Activated T-helper 1 cell treated with anti-CD3 and anti-CD28 coated beads, Interleukin-12 subunit alpha, Interleukin-12 subunit beta, Interleukin-2, Interleukin-4 antibody, amounts not matched to agents 30 ng/mL and 10 ng/mL and 1 ng/mL, durations not matched to agents 14 hours and 24 hours and 36 hours (primary cell): ENCODE data around the gene GPR152. TPM values are rescaled to one million over a fixed set of nuclear protein-coding genes. Genes with fewer than 3 reads are reported as not detected.
"Not testable (repeated sequence)": the region's sequence is repeated elsewhere in the genome, so short reads cannot be mapped to it uniquely, and the experiment has no call there.

Experiments used
- DNase-seq: peaks from one replicate; pipeline ENCODE4 v3.0.0; 2021; ENCODE audit warnings: low spot score
- H3K27ac Mint-ChIP-seq: one replicate; pipeline ENCODE4 v1.8.0; 2021; ENCODE audit warnings: mild to moderate bottlenecking, mixed read lengths
- H3K27me3 Mint-ChIP-seq: one replicate; pipeline ENCODE4 v1.8.0; 2022; ENCODE audit warnings: mild to moderate bottlenecking, moderate library complexity, mixed read lengths; ENCODE audit not compliant: insufficient read depth
- H3K36me3 Mint-ChIP-seq: one replicate; pipeline ENCODE4 v1.8.0; 2021; ENCODE audit warnings: low read depth, mixed read lengths
- H3K4me1 Mint-ChIP-seq: one replicate; pipeline ENCODE4 v1.8.0; 2021; ENCODE audit warnings: low read depth, mixed read lengths
- H3K4me3 Mint-ChIP-seq: one replicate; pipeline ENCODE4 v1.8.0; 2021; ENCODE audit warnings: mild to moderate bottlenecking, moderate library complexity, mixed read lengths
- H3K9me3 Mint-ChIP-seq: one replicate; pipeline ENCODE4 v1.8.0; 2021; ENCODE audit warnings: mixed read lengths
- intact Hi-C: fragments of 100-400 bp; cut with micrococcal nuclease; formaldehyde crosslinking; loops from one replicate; pipeline ENCODE4 v1.15.1; 2024
- total RNA-seq: library from RNA; stranded (reverse); gene quantifications from 2 replicates; pipeline ENCODE4 v1.2.3, GENCODE V29; 2022

Gene GPR152
- total RNA-seq, 1 donor from 2014 or later: not detected

DNA sequence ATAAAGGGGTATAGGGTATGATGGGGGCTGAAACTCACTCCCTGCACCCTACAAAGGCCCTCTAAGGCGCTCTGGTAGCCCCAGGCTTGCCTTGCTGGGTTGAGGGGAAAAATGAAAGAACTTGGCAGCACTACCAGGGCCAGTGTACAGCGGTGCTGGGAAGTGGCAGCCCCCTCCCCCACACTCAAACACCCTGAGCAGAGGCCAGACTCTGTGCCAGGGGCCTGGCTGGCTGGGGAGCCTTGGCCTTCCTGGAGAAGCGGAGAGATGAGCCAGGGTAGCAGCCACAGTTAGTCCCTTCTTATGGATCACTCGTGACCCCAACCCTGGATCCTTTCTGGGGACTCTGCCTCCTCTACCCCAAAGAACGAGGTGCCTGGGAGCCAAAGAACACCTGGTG lies 13.8 kb upstream of the GPR152 start:
- intact Hi-C loops: loop anchor here (5.0 kb wide), 1 partner anchor 114 kb away; the partner anchor contains the start of gene POLD4
- Mint-ChIP-seq H3K9me3 (no peaks in the 10 kb centered on the region), H3K4me3 (peak overlapping the region; percentile 91), H3K27ac (peak overlapping the region; percentile 65), H3K27me3 (no peaks in the 10 kb centered on the region), H3K4me1 (peaks cover 26% of the 10 kb centered on the region), H3K36me3 (peaks cover 6% of the 10 kb centered on the region)
- DNase-seq: no peak

DNA sequence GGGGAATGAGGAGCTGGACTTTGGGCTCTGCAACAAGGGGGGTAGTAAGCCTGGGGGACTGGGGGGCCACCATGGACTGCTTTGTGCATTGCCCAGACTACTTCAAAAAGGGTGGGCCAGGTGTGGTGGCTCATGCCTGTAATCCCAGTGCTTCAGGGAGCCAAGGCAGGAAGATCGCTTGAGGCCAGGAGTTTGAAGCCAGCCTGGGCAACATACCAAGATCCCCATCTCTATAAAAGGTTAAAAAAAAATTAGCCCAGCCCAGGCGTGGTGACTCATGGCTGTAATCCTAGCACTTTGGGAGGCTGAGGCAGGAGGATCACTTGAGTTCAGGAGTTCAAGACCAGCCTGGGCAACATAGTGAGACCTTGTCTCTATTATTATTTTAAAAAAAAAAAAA lies 13.0 kb upstream of the GPR152 start:
- Mint-ChIP-seq H3K27ac (peak overlapping the region; percentile 85), H3K4me3 (peak overlapping the region; percentile 88), H3K4me1 (peaks cover 26% of the 10 kb centered on the region)
- H3K36me3 Mint-ChIP-seq, H3K27me3 Mint-ChIP-seq, H3K9me3 Mint-ChIP-seq, DNase-seq: not testable (repeated sequence)
- intact Hi-C loops: loop anchor here (5.0 kb wide), 1 partner anchor 113 kb away; the partner anchor contains the start of gene POLD4

DNA sequence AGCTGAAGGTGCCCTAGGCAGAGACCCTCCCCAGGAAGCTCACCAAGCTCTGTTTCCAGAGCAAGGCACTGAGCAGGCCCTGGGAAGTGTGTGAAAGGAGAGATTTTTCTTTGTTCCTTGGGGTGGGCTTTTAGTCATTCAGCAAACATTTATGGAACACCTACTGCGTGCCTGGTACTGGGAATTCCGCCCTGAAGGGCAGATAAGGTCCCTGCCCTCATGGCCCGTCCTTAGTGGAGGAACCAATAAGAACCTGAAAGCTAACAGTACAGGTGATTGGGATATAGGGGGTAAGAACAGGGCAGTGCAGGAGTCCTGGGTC lies 12.6 kb upstream of the GPR152 start:
- no peaks in the 10 kb centered on the region for H3K9me3 Mint-ChIP-seq
- intact Hi-C loops: loop anchor here (5.0 kb wide), 1 partner anchor 113 kb away; the partner anchor contains the start of gene POLD4
- H3K4me1 Mint-ChIP-seq: peaks cover 26% of the 10 kb centered on the region
- peak overlapping the region; percentile 85 for H3K27ac Mint-ChIP-seq
- H3K4me3 Mint-ChIP-seq: peak overlapping the region; percentile 88
- H3K36me3 Mint-ChIP-seq: peaks cover 6% of the 10 kb centered on the region
- DNase-seq: no peak
- no peaks in the 10 kb centered on the region for H3K27me3 Mint-ChIP-seq

DNA sequence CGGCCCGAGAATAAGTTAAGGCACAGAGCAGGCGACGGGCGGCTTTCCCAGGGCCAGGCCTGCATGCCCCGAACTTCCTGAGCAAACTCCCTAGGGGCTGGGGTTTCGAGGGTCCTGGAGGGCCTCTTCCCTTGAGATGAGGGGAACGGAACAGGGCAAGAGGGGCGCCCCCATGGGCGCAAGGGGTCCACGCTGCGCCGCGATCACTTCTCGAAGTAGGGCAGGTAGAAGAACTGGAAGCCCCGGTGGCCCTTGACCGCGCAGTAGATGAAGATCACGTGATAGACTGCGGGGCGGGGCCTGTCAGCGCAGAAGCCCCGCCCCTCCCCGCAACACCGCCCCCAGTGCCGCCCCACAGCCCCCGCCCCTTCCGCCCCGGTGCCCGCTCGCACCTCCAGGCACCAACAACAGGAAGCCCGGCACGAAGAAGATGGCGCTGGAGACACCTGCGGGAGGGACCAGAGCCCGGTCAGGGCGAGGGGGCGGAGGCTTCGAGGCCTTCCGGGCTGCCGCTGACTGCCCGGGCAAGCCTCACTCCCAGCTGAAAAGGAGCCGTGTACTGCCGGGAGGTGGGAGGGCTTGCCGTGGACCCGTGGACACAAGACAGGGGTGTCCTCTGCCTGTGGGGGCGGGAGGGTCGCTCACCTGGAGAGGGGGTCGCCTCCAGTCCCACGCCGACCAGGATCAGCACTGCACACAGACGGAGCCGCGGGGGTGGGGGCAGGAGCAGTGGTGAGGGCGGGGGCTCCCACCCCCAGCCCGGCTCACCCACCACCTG lies 12.1 kb upstream of the GPR152 start:
- Mint-ChIP-seq H3K9me3 (no peaks in the 10 kb centered on the region), H3K36me3 (peaks cover 6% of the 10 kb centered on the region), H3K4me3 (peak overlapping the region; percentile 88), H3K27ac (peak overlapping the region; percentile 85), H3K27me3 (no peaks in the 10 kb centered on the region), H3K4me1 (peaks cover 26% of the 10 kb centered on the region)
- intact Hi-C loops: loop anchor here (1.0 to 5.0 kb wide), 8 partner anchors 20 to 224 kb away; partner anchors contain the start of genes POLD4, RAD9A and RPS6KB2
- DNase-seq: peak; percentile 89

DNA sequence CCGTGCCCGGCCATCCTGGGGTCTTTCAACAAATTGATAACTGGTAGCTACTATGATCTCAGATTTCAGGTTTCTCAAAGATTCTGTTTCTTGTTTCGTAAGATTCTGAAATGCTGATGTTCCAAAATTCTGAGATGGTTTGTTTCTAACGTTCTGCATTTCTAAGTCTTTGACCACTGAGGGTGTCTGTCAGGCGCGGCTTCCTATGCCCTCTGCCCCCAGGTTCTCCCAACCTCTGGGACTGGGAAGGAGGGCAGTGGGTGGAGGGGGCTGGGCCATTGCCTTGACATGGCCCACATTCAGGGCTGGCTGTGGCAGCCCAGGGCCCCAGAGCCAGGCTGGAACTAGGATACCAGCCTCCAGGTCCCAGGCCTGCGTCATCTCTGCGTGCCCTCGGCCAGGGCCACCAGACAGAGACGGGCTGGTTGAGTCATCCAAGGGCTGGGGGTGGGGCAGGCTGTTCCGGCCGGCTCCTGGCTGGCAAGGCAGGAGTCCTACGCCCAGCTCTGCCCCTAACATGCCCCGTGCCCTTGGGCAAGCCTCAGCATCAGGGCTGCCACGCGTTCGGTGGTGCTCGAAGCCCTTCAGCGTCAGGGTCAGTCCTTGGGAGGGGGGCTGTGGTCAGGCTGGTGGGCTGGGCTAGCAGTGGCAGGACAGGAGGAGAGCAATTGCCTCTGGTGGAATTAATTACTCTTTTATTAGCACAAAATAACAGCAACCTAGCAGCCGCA lies 11.3 kb upstream of the GPR152 start:
- peaks cover 26% of the 10 kb centered on the region for H3K4me1 Mint-ChIP-seq
- intact Hi-C loops: loop anchor here (1.0 kb wide), 7 partner anchors 20 to 224 kb away; partner anchors contain the start of genes RAD9A and RPS6KB2
- no peaks in the 10 kb centered on the region for H3K27me3 Mint-ChIP-seq
- no peaks in the 10 kb centered on the region for H3K9me3 Mint-ChIP-seq
- peaks cover 6% of the 10 kb centered on the region for H3K36me3 Mint-ChIP-seq
- peak overlapping the region; percentile 88 for H3K4me3 Mint-ChIP-seq
- no peak for DNase-seq
- H3K27ac Mint-ChIP-seq: no peak overlapping the region

DNA sequence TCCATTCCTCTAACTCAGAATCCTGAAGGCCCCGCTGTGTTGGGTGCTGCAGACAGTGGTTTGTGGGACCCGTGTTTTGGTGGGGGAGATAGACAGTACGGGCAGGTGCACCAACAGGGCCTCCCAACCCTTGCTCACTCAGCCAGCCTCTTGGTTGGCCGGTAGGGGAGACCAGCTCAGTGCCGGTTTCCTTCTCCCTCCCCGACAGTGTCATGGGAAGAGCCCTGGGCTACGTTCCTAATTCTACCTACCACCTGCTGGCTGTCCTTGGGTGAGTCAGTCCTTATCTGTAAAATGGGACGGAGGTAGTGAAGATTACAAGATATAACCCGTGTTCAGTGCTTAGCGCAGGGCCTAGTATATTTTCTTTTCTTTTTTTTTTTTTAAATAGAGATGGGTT lies 10.7 kb upstream of the GPR152 start:
- intact Hi-C loops: no loop called here
- Mint-ChIP-seq H3K4me3 (no peak overlapping the region), H3K27ac (no peak overlapping the region), H3K36me3 (peaks cover 6% of the 10 kb centered on the region), H3K27me3 (no peaks in the 10 kb centered on the region), H3K9me3 (no peaks in the 10 kb centered on the region), H3K4me1 (peaks cover 22% of the 10 kb centered on the region)
- no peak for DNase-seq

DNA sequence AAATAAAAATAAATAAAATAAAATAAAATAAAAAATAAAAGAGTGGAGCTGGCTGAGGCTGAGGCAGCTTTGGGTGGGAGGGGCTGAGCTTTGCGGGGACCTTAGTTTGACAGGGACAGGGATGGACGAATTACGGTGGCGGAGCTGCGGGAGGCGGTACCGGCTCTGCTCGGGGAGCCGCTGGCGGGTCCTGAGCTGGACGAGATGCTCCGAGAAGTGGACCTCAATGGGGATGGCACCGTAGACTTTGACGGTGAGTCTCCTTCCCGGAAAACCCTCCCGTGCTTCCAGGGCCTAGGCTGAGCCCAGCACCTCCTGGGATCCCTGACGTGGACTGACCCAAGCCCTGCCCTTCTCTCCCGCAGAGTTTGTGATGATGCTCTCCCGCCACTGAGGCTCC lies 5.7 kb upstream of the GPR152 start:
- intact Hi-C loops: no loop called here
- Mint-ChIP-seq H3K27ac (no peak overlapping the region), H3K4me1 (no peaks in the 10 kb centered on the region), H3K36me3 (no peaks in the 10 kb centered on the region), H3K9me3 (no peaks in the 10 kb centered on the region), H3K4me3 (no peak overlapping the region), H3K27me3 (peaks cover 4% of the 10 kb centered on the region)
- DNase-seq: no peak

DNA sequence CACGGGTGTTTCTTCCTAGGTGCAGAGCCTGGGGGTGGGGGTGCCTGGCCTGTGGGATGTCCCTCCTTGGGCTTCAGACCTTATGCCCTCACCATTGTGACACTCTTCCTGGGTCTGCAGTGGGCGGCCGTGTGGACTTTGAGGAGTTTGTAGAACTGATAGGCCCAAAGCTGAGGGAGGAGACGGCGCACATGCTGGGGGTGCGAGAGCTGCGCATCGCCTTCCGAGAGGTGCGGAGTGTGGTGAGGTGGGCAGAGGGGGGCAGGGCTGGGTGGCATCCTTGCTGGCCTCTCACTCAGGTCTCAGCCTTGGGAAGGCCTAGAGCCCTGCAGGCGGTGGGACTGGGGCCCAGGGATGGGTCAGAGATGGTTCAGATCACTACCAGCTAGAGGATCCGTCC lies 4.9 kb upstream of the GPR152 start:
- no peaks in the 10 kb centered on the region for H3K4me1 Mint-ChIP-seq
- no peaks in the 10 kb centered on the region for H3K36me3 Mint-ChIP-seq
- H3K4me3 Mint-ChIP-seq: no peak overlapping the region
- no peak for DNase-seq
- intact Hi-C loops: no loop called here
- H3K27ac Mint-ChIP-seq: no peak overlapping the region
- H3K27me3 Mint-ChIP-seq: peaks cover 4% of the 10 kb centered on the region
- no peaks in the 10 kb centered on the region for H3K9me3 Mint-ChIP-seq

DNA sequence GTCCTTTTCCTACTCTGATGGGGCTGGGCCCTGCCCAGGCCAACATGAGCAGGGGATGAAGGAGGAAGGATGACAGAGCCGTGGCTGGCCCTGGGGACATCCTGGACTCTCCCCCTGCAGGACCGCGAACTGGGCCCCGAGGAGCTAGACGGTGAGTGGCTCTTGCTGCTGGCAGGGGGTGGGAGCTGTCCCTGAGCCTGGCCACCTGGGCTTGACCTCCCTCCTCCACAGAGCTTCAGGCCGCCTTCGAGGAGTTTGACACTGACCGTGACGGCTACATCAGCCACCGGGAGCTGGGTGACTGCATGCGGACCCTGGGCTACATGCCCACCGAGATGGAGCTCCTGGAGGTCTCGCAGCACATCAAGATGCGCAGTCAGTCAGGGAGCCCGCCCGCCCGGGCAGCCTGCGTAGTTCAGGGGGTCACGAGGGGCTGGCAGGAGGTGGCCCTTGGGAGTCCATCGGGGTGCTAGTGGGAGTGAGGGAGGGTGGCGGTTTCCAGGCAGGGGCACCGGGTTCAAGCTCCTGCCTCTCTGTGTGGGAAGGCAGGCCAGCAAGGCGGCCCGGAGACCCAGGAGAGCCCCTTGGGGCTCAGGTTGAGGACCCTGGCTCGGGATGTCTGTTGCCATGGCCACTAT lies 3.7 kb upstream of the GPR152 start:
- Mint-ChIP-seq H3K4me3 (no peak overlapping the region), H3K4me1 (no peaks in the 10 kb centered on the region), H3K27ac (no peak overlapping the region), H3K9me3 (no peaks in the 10 kb centered on the region), H3K36me3 (no peaks in the 10 kb centered on the region), H3K27me3 (peaks cover 4% of the 10 kb centered on the region)
- intact Hi-C loops: no loop called here
- DNase-seq: no peak

DNA sequence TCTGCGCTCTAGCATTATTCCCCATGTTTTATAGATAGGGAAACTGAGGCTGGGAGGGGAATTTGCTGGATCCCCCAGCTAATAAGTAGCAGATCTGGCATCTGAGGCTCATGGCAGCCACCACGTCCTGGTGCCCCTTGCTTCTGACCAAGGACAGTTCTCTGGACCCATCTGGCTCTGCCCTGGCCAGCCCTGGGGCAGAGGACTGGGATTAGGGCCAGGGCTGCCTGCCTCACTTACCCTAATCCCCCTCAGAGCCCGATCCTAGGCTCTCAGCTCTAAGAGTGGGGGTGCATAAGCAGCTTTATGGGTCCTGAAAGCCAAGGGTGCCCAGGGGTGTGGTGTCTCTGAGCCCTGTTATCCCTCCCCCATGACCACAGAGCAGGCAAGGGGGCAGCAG lies 2.5 kb upstream of the GPR152 start, which contains the start of gene CABP4:
Gene CABP4, plus strand, starts transcription at position 301 of the 400 bp plus-strand sequence. Its CDS starts 70 bp downstream, at position 371.
- Mint-ChIP-seq H3K27me3 (peaks cover 4% of the 10 kb centered on the region), H3K27ac (no peak within 1 kb of the TSS), H3K4me1 (no peaks in the 10 kb centered on the region), H3K36me3 (no peaks in the 10 kb centered on the region), H3K9me3 (no peaks in the 10 kb centered on the region), H3K4me3 (no peak within 1 kb of the TSS)
- intact Hi-C loops: no loop called here
- DNase-seq: no peak

DNA sequence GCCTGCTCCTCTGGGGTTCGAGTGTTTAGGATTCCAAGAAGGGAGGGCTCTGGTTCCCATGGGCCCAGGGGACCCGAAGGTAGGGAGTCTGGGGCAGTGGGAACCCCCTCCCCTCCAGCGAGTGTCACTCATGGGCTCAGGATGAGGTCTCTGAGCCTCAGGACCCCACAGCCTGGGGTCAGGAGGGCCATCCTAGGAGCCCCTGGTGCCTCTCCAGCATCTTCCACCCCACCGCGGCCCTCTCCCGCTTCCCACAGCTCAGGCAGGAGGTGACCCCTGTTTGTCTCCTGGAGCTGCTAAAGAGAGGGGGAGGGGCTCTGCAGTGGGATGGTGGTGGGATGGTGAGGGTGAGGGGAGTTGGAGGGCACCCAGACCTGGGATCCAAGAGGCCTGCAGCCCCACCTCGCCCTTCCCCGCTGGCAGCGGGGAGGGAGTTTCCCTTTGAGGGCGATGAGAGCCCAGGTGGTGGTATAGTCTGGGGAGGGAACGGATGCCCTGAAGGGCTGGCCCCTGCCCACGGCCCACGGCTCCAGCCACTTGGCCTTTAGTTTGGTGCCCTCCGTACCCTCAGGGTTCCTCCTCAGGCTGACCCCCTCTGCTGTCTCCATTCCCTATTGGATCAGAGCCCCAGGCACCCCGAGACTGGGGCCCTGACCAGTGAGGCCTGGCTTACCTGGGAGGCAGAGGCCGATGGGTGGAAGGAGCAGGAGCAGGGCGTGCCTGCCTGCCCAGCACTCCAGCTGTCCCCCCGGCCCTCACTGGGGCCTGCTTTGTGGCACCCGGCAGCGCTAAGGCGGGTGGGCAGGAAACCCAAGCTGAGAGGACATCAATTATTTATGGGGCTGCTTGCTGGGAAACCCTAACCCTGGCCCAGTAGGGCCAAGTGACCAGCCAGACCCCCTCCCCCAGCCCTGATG lies 1.5 kb upstream of the GPR152 start:
- Mint-ChIP-seq H3K4me3 (no peak overlapping the region), H3K4me1 (peaks cover 4% of the 10 kb centered on the region), H3K9me3 (no peaks in the 10 kb centered on the region), H3K27ac (no peak overlapping the region), H3K27me3 (peaks cover 7% of the 10 kb centered on the region), H3K36me3 (no peaks in the 10 kb centered on the region)
- intact Hi-C loops: no loop called here
- DNase-seq: no peak

DNA sequence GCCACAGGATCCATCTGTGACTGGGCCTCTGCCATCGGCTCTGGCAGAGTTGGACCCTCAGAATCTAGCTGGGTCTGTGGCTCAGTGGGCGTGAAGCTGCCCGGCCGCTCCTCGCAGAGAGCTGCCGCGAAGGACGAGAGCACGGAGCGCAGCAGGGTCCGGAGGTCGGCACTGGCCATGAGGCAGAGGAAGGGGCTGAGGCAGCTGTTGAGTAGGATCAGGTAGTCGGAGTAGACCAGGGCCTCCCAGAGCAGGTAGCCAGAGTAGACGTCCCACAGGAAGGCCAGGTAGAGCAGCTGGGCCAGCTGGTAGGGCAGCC lies 912 bp downstream of the GPR152 start:
- intact Hi-C loops: no loop called here

More for the DNA sequence above, 912 bp downstream of the GPR152 start:
- no peak overlapping the region for H3K4me3 Mint-ChIP-seq
- DNase-seq: no peak
- peaks cover 14% of the 10 kb centered on the region for H3K4me1 Mint-ChIP-seq
- no peaks in the 10 kb centered on the region for H3K9me3 Mint-ChIP-seq
- peaks cover 3% of the 10 kb centered on the region for H3K27me3 Mint-ChIP-seq
- H3K27ac Mint-ChIP-seq: no peak overlapping the region
- H3K36me3 Mint-ChIP-seq: no peaks in the 10 kb centered on the region
